Ishikawa (cell line): ENCODE results near the gene ITPR1.

ENCODE experiments used
- RAD21 ChIP-seq: IDR thresholded peaks from 2 replicates; pipeline ENCODE4 v1.6.1; 2012; ENCODE audit warnings: low read depth
- TF ChIP-seq, protein P1 (sequence below): IDR thresholded peaks from 2 replicates; pipeline ENCODE4 v1.6.1; 2012
- TF ChIP-seq, protein P2 (sequence below): IDR thresholded peaks from 2 replicates; pipeline ENCODE4 v1.6.1; 2012; ENCODE audit warnings: low read depth, mild to moderate bottlenecking

DNA sequence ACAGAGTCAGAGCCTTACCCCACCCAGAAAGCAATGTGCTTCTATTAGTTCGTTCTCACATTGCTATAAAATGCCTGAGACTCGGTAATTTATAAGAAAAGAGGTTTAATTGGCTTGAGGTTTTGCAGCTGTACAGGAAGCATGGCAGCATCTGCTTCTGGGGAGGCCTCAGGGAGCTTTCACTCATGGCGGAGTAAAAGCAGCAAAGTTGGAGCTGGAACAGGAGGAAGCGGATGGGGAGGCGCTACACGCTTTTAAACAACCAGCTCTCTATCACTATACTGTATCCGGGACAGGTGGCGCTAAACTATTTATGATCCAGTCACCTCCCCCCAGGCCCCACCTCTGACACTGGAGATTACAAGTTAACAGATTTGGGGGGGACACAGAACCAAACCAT lies 309.8 kb downstream of the ITPR1 start:
- no peak for TF ChIP-seq RAD21
- TF ChIP-seq, protein P1, sequence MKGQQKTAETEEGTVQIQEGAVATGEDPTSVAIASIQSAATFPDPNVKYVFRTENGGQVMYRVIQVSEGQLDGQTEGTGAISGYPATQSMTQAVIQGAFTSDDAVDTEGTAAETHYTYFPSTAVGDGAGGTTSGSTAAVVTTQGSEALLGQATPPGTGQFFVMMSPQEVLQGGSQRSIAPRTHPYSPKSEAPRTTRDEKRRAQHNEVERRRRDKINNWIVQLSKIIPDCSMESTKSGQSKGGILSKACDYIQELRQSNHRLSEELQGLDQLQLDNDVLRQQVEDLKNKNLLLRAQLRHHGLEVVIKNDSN, result no peak
- TF ChIP-seq, protein P2, sequence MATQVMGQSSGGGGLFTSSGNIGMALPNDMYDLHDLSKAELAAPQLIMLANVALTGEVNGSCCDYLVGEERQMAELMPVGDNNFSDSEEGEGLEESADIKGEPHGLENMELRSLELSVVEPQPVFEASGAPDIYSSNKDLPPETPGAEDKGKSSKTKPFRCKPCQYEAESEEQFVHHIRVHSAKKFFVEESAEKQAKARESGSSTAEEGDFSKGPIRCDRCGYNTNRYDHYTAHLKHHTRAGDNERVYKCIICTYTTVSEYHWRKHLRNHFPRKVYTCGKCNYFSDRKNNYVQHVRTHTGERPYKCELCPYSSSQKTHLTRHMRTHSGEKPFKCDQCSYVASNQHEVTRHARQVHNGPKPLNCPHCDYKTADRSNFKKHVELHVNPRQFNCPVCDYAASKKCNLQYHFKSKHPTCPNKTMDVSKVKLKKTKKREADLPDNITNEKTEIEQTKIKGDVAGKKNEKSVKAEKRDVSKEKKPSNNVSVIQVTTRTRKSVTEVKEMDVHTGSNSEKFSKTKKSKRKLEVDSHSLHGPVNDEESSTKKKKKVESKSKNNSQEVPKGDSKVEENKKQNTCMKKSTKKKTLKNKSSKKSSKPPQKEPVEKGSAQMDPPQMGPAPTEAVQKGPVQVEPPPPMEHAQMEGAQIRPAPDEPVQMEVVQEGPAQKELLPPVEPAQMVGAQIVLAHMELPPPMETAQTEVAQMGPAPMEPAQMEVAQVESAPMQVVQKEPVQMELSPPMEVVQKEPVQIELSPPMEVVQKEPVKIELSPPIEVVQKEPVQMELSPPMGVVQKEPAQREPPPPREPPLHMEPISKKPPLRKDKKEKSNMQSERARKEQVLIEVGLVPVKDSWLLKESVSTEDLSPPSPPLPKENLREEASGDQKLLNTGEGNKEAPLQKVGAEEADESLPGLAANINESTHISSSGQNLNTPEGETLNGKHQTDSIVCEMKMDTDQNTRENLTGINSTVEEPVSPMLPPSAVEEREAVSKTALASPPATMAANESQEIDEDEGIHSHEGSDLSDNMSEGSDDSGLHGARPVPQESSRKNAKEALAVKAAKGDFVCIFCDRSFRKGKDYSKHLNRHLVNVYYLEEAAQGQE, result no peak
